DOHH2 (cell line): Measurements from ENCODE around the gene TUBB6.

ENCODE experiments used
- H3F3A ChIP-seq: fragments of 200-600 bp; sonication (generic), shearing (Covaris generic); 2 replicates; pipeline ENCODE4 v1.6.0; 2016; ENCODE audit warnings: antibody characterized with exemption, mild to moderate bottlenecking; ENCODE audit not compliant: control insufficient read depth, insufficient read depth
- H3K27ac ChIP-seq: fragments of 200-600 bp; sonication (generic); 2 replicates; pipeline ENCODE4 v1.5.1; 2014; ENCODE audit warnings: low read depth, mild to moderate bottlenecking, low read length, moderate library complexity
- H3K27me3 ChIP-seq: fragments of 200-600 bp; sonication (generic); 2 replicates; pipeline ENCODE4 v1.6.1; 2014; ENCODE audit warnings: mild to moderate bottlenecking, low read length, mixed read lengths; ENCODE audit not compliant: control insufficient read depth
- H3K36me3 ChIP-seq: fragments of 200-600 bp; sonication (generic); 2 replicates; pipeline ENCODE4 v1.6.1; 2014; ENCODE audit warnings: mild to moderate bottlenecking, low read length, moderate library complexity, mixed read lengths; ENCODE audit not compliant: control insufficient read depth
- H3K4me1 ChIP-seq: fragments of 200-600 bp; sonication (generic); 2 replicates; pipeline ENCODE4 v1.6.1; 2014; ENCODE audit warnings: mild to moderate bottlenecking, low read length, mixed read lengths; ENCODE audit not compliant: control insufficient read depth
- H3K4me2 ChIP-seq: fragments of 200-600 bp; sonication (generic); 2 replicates; pipeline ENCODE4 v1.6.0; 2014; ENCODE audit warnings: mild to moderate bottlenecking, low read length, moderate library complexity
- H3K4me3 ChIP-seq: fragments of 200-600 bp; sonication (generic); 2 replicates; pipeline ENCODE4 v1.5.1; 2014; ENCODE audit warnings: mild to moderate bottlenecking, low read length, mixed read lengths
- H3K79me2 ChIP-seq: fragments of 200-600 bp; sonication (generic); 2 replicates; pipeline ENCODE4 v1.6.1; 2014; ENCODE audit warnings: mild to moderate bottlenecking, low read length, mixed read lengths; ENCODE audit not compliant: control insufficient read depth
- H3K9me2 ChIP-seq: fragments of 200-600 bp; sonication (generic); replicated peaks from 2 replicates; pipeline ENCODE4 v1.6.1; 2014; ENCODE audit warnings: mild to moderate bottlenecking, low read length, mixed read lengths; ENCODE audit not compliant: control insufficient read depth
- H3K9me3 ChIP-seq: fragments of 200-600 bp; sonication (generic); 2 replicates; pipeline ENCODE4 v1.6.1; 2014; ENCODE audit warnings: antibody characterized with exemption, low read length, mixed read lengths; ENCODE audit not compliant: control insufficient read depth, insufficient read depth
- H4K20me1 ChIP-seq: fragments of 200-600 bp; sonication (generic); 2 replicates; pipeline ENCODE4 v1.6.0; 2014; ENCODE audit warnings: low read depth, mild to moderate bottlenecking, antibody characterized with exemption, low read length, moderate library complexity; ENCODE audit not compliant: control insufficient read depth, insufficient read depth
- EZH2phosphoT487 ChIP-seq: fragments of 200-600 bp; sonication (generic); IDR thresholded peaks from 2 replicates; pipeline ENCODE4 v1.6.1; 2017; ENCODE audit warnings: borderline replicate concordance, mild to moderate bottlenecking, antibody characterized with exemption, low read length, moderate library complexity, mixed read lengths
- TF ChIP-seq, protein P1 (sequence below): fragments of 200-600 bp; sonication (generic); IDR thresholded peaks from one replicate; pipeline ENCODE4 v1.5.1; 2014; ENCODE audit warnings: antibody characterized with exemption, mild to moderate bottlenecking, low read depth, low read length; ENCODE audit not compliant: poor library complexity, severe bottlenecking

Gene TUBB6

DNA sequence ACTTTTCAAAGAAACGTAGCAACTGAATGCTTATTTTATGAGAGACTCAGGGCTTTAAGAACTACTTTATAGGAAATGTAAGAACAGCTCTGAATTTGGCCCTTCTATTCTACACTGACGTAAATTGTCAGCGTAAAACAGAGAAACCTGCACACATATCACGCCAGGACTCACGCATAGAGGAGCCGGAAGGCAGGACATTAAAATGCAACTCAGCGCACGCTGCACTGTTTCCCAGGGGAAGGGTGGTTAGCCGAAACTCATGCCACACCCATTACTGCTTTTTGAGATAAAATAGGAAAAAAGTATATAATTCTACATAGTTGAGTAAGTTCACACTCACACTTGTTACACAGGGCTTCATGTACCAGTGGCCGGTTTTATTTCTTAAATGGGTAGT is 7.4 kb downstream of the TUBB6 start:
- Histone ChIP-seq H3K4me2 (no peak overlapping the region), H4K20me1 (no peaks in the 10 kb centered on the region), H3K27me3 (no peaks in the 10 kb centered on the region), H3F3A (no peaks in the 10 kb centered on the region), H3K79me2 (no peaks in the 10 kb centered on the region), H3K27ac (no peak overlapping the region), H3K4me3 (no peak overlapping the region), H3K9me3 (peaks cover 9% of the 10 kb centered on the region; the same call in 1 of the 2 replicates), H3K4me1 (0 out of 2 replicates have a peak, but pooled peaks cover 3% of the 10 kb centered on the region), H3K9me2 (no peaks in the 10 kb centered on the region), H3K36me3 (no peaks in the 10 kb centered on the region)
- TF ChIP-seq EZH2phosphoT487, result no peak
- TF ChIP-seq, protein P1, sequence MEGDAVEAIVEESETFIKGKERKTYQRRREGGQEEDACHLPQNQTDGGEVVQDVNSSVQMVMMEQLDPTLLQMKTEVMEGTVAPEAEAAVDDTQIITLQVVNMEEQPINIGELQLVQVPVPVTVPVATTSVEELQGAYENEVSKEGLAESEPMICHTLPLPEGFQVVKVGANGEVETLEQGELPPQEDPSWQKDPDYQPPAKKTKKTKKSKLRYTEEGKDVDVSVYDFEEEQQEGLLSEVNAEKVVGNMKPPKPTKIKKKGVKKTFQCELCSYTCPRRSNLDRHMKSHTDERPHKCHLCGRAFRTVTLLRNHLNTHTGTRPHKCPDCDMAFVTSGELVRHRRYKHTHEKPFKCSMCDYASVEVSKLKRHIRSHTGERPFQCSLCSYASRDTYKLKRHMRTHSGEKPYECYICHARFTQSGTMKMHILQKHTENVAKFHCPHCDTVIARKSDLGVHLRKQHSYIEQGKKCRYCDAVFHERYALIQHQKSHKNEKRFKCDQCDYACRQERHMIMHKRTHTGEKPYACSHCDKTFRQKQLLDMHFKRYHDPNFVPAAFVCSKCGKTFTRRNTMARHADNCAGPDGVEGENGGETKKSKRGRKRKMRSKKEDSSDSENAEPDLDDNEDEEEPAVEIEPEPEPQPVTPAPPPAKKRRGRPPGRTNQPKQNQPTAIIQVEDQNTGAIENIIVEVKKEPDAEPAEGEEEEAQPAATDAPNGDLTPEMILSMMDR, result no peak

DNA sequence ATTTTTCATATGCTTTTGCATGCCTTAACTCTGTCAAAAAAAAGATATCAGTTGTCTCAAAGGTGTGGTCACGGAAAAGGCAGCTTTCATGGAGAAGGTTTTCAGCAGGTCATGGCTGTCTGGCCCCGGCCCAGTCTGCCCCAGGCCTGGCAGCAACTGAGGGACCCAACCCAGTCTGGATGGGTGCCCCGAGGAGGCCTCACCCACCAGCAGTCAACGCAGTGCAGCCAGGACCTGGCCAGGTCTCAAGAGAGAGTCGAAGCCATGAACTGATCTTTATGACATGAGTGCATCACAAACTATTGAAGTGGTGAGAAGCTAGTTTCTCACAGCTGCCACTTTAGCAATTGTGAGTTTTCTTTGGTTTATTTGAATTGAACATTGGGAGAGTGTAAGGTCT is 7.9 kb downstream of the TUBB6 start:
- Histone ChIP-seq H4K20me1 (no peaks in the 10 kb centered on the region), H3K79me2 (no peaks in the 10 kb centered on the region), H3K27me3 (no peaks in the 10 kb centered on the region), H3K27ac (no peak overlapping the region), H3K4me2 (no peak overlapping the region), H3K4me1 (0 out of 2 replicates have a peak, but pooled peaks cover 3% of the 10 kb centered on the region), H3K9me2 (no peaks in the 10 kb centered on the region), H3F3A (no peaks in the 10 kb centered on the region), H3K36me3 (no peaks in the 10 kb centered on the region), H3K9me3 (peaks cover 9% of the 10 kb centered on the region; the same call in 1 of the 2 replicates), H3K4me3 (no peak overlapping the region)
- TF ChIP-seq EZH2phosphoT487, result no peak

DNA sequence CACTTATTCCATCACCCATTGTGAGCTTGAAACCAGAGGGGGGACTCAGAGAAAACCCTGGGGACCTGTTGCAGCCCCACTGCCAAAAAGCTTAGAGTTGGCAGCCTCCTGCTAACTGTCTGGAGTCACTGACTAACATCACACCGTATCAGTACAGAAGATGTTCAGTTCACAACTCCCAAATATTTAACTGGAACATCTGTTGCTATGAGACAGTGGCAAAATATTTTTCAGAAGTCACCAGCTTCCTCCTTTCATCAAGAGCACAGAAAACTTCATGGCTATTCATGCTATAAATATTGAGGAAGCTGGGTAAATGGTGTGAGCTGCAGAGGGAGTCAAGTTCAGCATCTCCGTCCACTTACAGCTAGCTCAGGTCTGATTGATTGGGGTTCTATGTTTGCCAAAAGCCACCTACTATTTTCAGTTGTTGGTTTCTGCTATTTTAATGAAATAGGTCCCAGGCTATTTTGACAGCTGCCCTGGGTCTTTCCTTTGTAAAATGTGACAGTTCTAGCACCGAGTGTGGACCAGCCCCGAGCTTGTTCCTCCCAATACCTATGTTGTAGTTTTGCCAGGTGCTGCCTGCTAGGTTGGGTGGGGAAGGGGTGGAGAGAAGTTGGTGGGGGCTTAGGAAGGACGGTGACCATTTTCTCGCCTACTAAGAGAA is 9.8 kb downstream of the TUBB6 start:
- no peak overlapping the region for H3K27ac ChIP-seq
- H3K4me2 ChIP-seq, result no peak overlapping the region
- H3K4me1 ChIP-seq, result peaks cover 3% of the 10 kb centered on the region; the same call in 1 of the 2 replicates
- no peaks in the 10 kb centered on the region for H3K27me3 ChIP-seq
- TF ChIP-seq, protein P1, result no peak
- no peak for TF ChIP-seq EZH2phosphoT487
- H3K9me2 ChIP-seq, result no peaks in the 10 kb centered on the region
- peaks cover 6% of the 10 kb centered on the region; the same call in 1 of the 2 replicates for H3K9me3 ChIP-seq
- H4K20me1 ChIP-seq, result no peaks in the 10 kb centered on the region
- H3K4me3 ChIP-seq, result no peak overlapping the region
- H3F3A ChIP-seq, result no peaks in the 10 kb centered on the region
- no peaks in the 10 kb centered on the region for H3K79me2 ChIP-seq
- H3K36me3 ChIP-seq, result peaks cover 3% of the 10 kb centered on the region; the same call in 1 of the 2 replicates

DNA sequence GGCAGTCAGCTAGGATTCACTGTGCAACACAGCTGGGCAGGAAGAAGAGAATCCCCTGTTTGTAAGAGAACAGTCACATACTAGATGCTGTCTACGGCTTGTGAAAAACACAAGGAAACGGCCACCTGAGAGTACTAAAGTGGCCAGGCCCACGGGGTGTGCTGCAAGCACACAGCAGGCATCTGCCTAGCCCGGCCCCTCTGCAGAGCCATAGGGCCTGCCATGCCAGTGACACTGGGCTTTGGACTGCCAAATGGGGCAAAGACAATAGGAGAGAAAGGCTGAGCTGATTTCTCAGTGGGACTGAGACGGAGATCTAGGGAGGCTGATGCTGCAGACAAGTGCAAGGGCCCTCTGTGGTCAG is 10.3 kb downstream of the TUBB6 start:
- Histone ChIP-seq H3K27me3 (no peaks in the 10 kb centered on the region), H3K4me1 (peaks cover 3% of the 10 kb centered on the region; the same call in 1 of the 2 replicates), H3K79me2 (no peaks in the 10 kb centered on the region), H3K4me3 (no peak overlapping the region), H3K9me2 (no peaks in the 10 kb centered on the region), H3K9me3 (peaks cover 5% of the 10 kb centered on the region; the same call in 1 of the 2 replicates), H3K27ac (no peak overlapping the region), H3K4me2 (no peak overlapping the region), H4K20me1 (no peaks in the 10 kb centered on the region), H3K36me3 (peaks cover 3% of the 10 kb centered on the region; the same call in 1 of the 2 replicates), H3F3A (no peaks in the 10 kb centered on the region)
- TF ChIP-seq, protein P1, result no peak
- no peak for TF ChIP-seq EZH2phosphoT487
